ENCODE measurements around the gene INPP5A. TPM values are rescaled to one million over a fixed set of nuclear protein-coding genes. Genes with fewer than 3 reads are reported as not detected.

The INPP5A gene
- total and polyA plus RNA-seq, 2 of the 13 experiments (the other 11 are each of a cell fraction or from before 2014, with no cell fraction given): 17.5 to 37.9 TPM

GRCh38 chr10:132699411-132700155 lies 162.0 kb downstream of the INPP5A start (continued):
- no peak for TF ChIP-seq CC2D1A (CRISPR knock-in tag; IDR thresholded peaks at IDR 0.05)
- no peak for TF ChIP-seq ZNF616 (CRISPR knock-in tag; IDR thresholded peaks at IDR 0.05; ENCODE audit: low read depth)
- TF ChIP-seq, protein P1, sequence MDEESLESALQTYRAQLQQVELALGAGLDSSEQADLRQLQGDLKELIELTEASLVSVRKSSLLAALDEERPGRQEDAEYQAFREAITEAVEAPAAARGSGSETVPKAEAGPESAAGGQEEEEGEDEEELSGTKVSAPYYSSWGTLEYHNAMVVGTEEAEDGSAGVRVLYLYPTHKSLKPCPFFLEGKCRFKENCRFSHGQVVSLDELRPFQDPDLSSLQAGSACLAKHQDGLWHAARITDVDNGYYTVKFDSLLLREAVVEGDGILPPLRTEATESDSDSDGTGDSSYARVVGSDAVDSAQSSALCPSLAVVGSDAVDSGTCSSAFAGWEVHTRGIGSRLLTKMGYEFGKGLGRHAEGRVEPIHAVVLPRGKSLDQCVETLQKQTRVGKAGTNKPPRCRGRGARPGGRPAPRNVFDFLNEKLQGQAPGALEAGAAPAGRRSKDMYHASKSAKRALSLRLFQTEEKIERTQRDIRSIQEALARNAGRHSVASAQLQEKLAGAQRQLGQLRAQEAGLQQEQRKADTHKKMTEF (CRISPR knock-in tag; IDR thresholded peaks at IDR 0.05): no peak

- Histone ChIP-seq H3K9ac (ENCODE audit: insufficient read depth, low read depth, low read length) (no peak overlapping the region), H3K36me3 (replicated peaks in 1 of 2; ENCODE audit: control insufficient read depth in 1 of 2, insufficient read depth in 2 of 2, low read length in 2 of 2) (peaks cover 5% of the 10 kb centered on the region in 2 experiments; a peak in 2 of 5 replicates), H4K20me1 (ENCODE audit: insufficient read depth, low read length) (no peaks in the 10 kb centered on the region), H3K4me2 (ENCODE audit: low read depth, low read length) (no peak overlapping the region), H3K4me3 (replicated peaks in 1 of 3; ENCODE audit: insufficient read depth in 1 of 3, low read depth in 2 of 3, low read length in 3 of 3) (no peak overlapping the region), H3K27ac (ENCODE audit: extremely low read length, insufficient read depth, low read length) (no peak overlapping the region), H3K27me3 (ENCODE audit: control insufficient read depth in 1 of 2, insufficient read depth in 2 of 2, low read length in 2 of 2) (no peaks in the 10 kb centered on the region), H3K79me2 (ENCODE audit: insufficient read depth, low read length) (no peaks in the 10 kb centered on the region), H3K9me3 (ENCODE audit: low read length) (peaks cover under 1% of the 10 kb centered on the region; the same call in 1 of the 2 replicates), H3K4me1 (ENCODE audit: insufficient read depth, low read length) (no peaks in the 10 kb centered on the region), H2AFZ (ENCODE audit: low read length) (no peak overlapping the region)
- ATAC-seq (no peak), DNase-seq (ENCODE audit: low spot score) (no peak), FAIRE-seq (no peak)
- intact Hi-C loops (cut with micrococcal nuclease; ENCODE audit: unreplicated experiment) (no loop called here), in situ Hi-C loops (cut with HindIII; ENCODE audit: extremely low pct_ligation_motif_present, low pct_unique_long_range_greater_than_20kb) (no loop called here)
- WGBS (ENCODE audit: low lambda C conversion rate): 94% methylated on average over 27 of the region's 27 CpGs
- ChIA-PET POLR2A (no interaction called here), CTCF (ENCODE audit: low intra/inter-chr PET ratio, low total read pairs) (no interaction called here)
- no TSS peak for BruUV-seq (replicated peaks)
- TF ChIP-seq HNRNPH1 (optimal IDR thresholded peaks at IDR 0.05; ENCODE audit: low read depth, low read length) (no peak), ZNF616 (CRISPR knock-in tag; IDR thresholded peaks at IDR 0.05; ENCODE audit: low read depth) (no peak), ZNF549 (CRISPR knock-in tag; IDR thresholded peaks at IDR 0.05) (no peak), ZBTB20 (CRISPR knock-in tag; IDR thresholded peaks at IDR 0.05; ENCODE audit: borderline replicate concordance, low read depth) (no peak), ZNF672 (CRISPR knock-in tag; IDR thresholded peaks at IDR 0.05) (no peak), REL (CRISPR knock-in tag; conservative IDR thresholded peaks at IDR 0.05) (no peak), RBM39 (IDR thresholded peaks at IDR 0.05; ENCODE audit: low read depth, low read length, poor library complexity, severe bottlenecking) (no peak), NCOA2 (CRISPR knock-in tag; IDR thresholded peaks at IDR 0.05) (no peak), BRCA1 (CRISPR knock-in tag; IDR thresholded peaks at IDR 0.05) (no peak), ZNF687 (CRISPR knock-in tag; IDR thresholded peaks at IDR 0.05) (no peak)
- TF ChIP-seq, protein P2, sequence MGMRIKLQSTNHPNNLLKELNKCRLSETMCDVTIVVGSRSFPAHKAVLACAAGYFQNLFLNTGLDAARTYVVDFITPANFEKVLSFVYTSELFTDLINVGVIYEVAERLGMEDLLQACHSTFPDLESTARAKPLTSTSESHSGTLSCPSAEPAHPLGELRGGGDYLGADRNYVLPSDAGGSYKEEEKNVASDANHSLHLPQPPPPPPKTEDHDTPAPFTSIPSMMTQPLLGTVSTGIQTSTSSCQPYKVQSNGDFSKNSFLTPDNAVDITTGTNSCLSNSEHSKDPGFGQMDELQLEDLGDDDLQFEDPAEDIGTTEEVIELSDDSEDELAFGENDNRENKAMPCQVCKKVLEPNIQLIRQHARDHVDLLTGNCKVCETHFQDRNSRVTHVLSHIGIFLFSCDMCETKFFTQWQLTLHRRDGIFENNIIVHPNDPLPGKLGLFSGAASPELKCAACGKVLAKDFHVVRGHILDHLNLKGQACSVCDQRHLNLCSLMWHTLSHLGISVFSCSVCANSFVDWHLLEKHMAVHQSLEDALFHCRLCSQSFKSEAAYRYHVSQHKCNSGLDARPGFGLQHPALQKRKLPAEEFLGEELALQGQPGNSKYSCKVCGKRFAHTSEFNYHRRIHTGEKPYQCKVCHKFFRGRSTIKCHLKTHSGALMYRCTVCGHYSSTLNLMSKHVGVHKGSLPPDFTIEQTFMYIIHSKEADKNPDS (CRISPR knock-in tag; IDR thresholded peaks at IDR 0.05): no peak
Observed at GRCh38 chr10:132700156-132701098, 162.8 kb downstream of the INPP5A start.

Data from HepG2 (cell line).